NCI-H526 treated with DMSO at 0.1 percent for 48 hours (cell line): ENCODE data around the gene PRB4.
"Not testable (repeated sequence)": the region's sequence is repeated elsewhere in the genome, so short reads cannot be mapped to it uniquely, and the experiment has no call there.

Experiments
- DNase-seq: peaks from one replicate; lab custom pipeline; 2025; lab: John Stamatoyannopoulos, UW

PRB4 gene

DNA sequence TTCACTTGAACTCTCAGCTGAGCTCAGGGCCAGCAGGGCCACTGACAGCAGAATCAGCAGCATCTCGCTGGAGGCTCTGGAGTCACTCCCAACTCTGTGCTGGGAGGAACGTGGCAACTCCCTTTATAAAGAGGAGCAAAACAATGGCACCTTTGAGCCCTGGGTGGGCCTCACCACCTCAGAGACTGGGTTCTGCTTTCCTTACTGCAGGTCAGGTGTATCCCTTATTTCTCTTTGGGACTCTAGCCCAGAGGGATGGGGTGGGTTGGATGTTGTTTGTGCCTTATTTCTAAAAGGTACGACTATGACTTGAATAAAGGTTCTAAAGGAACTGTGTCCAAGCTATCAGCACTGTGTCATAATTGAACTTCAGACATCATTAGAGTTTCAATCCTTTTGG is at the start of gene PRB4:
TSS of gene PRB4 (minus strand) at position 101 of the 400 bp plus-strand sequence. CDS start at position 63, 38 bp downstream.
- DNase-seq: no peak

DNA sequence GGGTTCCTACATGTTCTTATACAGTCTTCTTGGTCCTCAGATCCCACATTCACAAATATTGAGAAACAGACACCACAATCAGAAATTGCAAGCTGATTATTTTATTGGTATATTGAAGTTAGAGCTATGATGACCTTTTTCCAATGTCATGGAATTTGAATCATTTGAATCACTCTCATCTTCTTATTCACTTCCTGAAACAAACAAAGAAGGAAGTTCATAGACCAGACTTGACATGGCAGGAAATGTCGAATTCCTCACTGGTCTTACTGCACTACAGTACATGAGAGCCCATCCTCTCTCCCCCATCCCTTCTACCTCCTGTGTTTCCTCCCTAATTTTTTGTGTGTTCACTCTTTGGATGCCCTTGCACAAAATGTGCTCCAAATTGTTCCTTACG is 41.5 kb upstream of the PRB4 start:
- not testable (repeated sequence) for DNase-seq

DNA sequence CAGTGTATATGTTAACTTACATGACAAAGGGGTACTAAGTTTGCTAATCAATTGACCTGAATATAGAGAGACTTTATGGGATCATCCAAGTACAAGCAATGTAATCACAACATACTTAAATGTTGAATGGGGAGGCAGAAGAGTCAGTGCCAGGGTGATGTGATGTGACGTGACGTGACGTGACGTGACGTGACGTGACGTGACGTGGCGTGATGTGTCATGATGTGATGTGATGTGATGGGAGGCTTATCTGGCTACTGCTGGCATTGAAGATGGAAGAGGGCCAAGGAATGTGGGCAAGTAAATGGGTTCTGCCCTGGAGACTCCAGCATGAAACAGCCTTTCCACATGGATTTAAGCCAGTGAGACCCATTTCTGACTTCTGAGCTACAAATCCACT is 38.2 kb upstream of the PRB4 start:
- DNase-seq: no peak

DNA sequence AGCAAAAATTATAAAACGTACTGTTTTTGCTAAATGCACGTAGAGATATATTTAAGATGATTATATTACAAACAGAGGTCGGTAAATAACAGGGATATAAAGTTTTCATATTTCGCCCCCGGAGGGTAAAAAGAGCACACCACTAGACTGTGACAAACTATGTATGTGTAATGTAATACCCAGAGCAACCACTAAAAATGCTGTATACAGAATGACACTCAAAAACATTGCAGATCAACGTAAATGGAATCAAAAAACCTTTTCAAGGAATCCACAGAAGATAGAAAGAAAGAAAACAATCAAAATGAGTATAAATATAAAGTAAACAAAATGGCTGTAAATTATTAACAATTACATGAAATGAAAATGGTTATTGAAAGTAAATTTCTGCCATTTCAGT is 37.6 kb upstream of the PRB4 start:
- DNase-seq: no peak

- no peak for DNase-seq
Measured at GRCh38 chr12:11344500-11344899, 34.3 kb upstream of the PRB4 start.

DNA sequence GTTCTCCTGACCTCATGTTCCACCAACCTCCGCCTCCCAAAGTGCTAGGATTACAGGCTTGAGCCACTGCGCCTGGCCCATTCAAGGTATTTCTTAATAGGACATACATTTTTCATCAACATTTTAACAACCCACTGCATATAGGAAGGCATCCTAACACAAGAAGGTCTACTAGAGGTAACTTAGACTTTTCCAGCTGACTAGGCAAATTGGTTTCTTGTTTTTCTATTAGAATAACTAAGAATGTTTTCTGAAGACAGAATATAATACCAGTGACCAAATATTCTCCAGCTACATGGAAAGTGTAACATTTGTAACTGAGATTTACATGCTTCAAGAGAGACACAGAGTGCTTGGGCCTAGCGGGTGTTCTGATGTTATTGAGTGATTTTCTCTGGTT is 14.2 kb upstream of the PRB4 start:
- DNase-seq: no peak

GRCh38 chr12:11321980-11322379 is 11.7 kb upstream of the PRB4 start:
- DNase-seq: no peak

- DNase-seq: no peak
Measured at GRCh38 chr12:11307143-11307542, 3.1 kb downstream of the PRB4 start.

- no peak for DNase-seq
Measured at GRCh38 chr12:11273449-11273848, 36.8 kb downstream of the PRB4 start.

GRCh38 chr12:11269607-11270006 is 40.6 kb downstream of the PRB4 start, which contains the start of gene PRB3:
TSS of gene PRB3 (minus strand) at chr12:11269707. CDS start at chr12:11269669, 38 bp downstream.
- DNase-seq: no peak

GRCh38 chr12:11264501-11264900 is 45.7 kb downstream of the PRB4 start:
- DNase-seq: no peak
